NCI-H2196 (cell line): ENCODE results near the gene KIF12.
"Not testable (repeated sequence)": the region's sequence is repeated elsewhere in the genome, so short reads cannot be mapped to it uniquely, and the experiment has no call there.

Source experiments
- DNase-seq: peaks from one replicate; lab custom pipeline; 2025; ENCODE audit not compliant: unreplicated experiment; lab: John Stamatoyannopoulos, UW

Gene KIF12

DNA sequence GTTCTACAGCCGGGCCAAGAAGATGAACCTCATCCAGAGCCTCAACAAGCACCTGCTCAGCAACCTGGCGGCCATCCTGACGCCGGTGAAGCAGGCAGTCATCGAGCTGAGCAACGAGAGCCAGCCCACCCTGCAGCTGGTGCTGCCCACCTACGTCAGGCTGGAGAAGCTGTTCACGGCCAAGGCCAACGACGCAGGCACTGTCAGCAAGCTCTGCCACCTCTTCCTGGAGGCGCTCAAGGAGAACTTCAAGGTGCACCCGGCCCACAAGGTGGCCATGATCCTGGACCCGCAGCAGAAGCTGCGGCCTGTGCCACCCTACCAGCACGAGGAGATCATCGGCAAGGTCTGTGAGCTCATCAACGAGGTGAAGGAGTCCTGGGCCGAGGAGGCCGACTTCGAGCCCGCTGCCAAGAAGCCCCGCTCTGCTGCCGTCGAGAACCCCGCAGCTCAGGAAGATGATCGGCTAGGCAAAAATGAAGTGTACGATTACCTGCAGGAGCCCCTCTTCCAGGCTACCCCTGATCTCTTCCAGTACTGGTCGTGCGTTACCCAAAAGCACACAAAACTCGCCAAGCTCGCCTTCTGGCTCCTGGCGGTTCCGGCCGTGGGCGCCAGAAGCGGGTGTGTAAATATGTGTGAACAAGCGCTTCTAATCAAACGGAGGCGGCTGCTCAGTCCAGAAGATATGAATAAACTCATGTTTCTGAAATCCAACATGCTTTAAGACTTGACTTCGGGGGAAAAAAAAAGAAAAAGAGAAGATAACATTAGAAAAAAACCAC, 49.5 kb downstream of the KIF12 start:
- DNase-seq: no peak

GRCh38 chr9:114048533-114049415, 50.3 kb downstream of the KIF12 start:
- no peak for DNase-seq

DNA sequence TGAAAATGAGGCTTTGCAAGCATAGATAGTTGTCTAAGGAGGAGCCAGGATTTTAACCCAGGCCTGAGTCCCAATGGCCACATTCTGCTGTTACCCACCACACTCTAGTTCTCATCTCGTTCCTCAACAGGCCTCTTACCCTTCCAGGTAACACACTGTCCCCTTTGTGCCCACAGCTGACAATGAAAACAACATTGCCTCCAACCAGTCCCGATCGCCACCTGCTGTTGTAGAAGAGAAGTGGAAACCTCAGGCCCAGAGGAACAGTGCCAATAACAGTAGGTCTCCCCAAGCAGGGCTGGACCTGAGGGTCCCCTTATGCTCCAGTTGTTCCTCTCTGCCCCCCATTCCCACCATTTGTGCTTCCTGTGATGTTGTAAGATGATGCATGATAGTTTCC, 51.4 kb downstream of the KIF12 start:
- no peak for DNase-seq

DNA sequence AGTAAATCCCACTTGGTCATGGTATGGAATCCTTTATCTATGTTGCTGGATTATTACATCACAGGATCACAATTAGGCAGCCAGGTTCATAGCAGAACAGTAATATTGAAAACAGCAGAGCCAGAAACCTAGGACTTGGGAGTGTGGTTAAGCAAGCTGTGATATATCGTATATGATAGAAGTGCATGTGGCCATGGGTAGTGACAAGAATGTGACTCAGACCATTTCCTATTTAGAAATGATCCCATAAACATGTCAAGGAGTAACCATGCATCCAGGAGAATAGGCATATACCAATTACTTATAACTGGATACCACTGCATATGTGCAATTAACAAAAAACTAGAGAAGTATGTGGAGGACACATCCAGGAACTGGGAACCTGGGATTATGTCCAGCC, 52.2 kb downstream of the KIF12 start:
- no peak for DNase-seq

GRCh38 chr9:114046237-114046755, 52.8 kb downstream of the KIF12 start:
- no peak for DNase-seq

GRCh38 chr9:114043660-114044059, 55.4 kb downstream of the KIF12 start:
- DNase-seq: not testable (repeated sequence)
